Retina (tissue), 1 donor: Measurements from ENCODE around the gene SPRR4.
"Not testable (repeated sequence)": the region's sequence is repeated elsewhere in the genome, so short reads cannot be mapped to it uniquely, and the experiment has no call there.

Source experiments
- DNase-seq: peaks from one replicate; pipeline ENCODE4 v3.0.0-alpha.2; 2016

Gene SPRR4

DNA sequence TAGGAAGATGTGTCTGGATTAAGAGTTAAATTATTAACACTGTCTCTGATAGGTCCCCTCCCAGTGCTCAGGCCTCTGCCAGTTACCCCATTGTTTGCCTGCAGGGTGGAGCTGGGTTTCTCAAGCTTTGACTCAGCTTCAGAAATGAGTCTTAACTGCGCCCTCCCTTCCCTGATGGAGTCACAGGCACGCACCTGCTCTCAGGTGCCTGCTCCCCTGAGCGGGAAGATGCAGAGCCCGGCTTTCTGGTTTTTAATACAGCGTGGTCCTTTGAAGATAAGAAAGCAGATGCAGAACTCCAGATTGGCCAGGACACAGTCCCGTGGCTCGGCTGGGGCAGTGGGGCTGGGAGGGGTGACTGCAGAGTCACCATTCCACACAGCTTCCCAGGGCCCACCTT lies 3.2 kb upstream of the SPRR4 start:
- no peak for DNase-seq

DNA sequence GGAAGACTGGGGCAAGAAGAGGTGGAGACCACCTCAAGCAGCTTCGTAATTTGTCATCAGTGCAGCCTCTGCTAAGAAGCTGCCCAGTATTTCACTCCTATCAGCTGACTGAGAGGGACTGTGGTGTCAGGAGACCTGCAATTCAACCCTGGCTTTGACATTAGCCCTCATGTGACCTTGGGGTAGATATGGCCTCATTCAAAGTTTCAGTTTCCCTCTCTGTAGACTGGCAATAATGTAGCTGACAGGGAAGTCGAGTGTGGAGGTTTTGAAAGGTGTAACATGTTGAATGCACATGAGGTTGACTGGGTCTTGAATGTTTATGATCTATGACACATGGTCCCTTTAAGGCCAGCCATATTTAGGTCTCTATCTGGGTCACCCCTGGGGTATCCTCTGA lies 2.2 kb upstream of the SPRR4 start:
- no peak for DNase-seq

DNA sequence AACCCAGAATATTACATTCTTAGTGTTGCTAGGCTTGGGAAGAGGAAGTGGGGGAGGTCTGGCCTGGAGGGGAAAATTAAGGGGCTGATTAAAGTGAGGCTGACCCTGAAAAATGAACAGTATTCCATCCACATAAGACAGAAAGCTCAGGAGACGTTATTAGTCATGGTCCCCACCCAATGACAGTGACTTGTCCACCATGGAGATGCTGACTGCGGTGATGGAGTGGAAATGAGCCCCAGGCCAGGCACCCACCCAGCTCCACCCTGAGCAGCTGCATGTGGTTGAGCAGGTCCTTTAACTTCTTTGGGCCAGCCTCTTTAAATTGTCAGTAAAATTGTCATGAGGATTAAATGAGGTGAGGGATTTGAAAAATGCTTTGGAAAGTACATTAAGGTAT lies 1.4 kb upstream of the SPRR4 start:
- no peak for DNase-seq

DNA sequence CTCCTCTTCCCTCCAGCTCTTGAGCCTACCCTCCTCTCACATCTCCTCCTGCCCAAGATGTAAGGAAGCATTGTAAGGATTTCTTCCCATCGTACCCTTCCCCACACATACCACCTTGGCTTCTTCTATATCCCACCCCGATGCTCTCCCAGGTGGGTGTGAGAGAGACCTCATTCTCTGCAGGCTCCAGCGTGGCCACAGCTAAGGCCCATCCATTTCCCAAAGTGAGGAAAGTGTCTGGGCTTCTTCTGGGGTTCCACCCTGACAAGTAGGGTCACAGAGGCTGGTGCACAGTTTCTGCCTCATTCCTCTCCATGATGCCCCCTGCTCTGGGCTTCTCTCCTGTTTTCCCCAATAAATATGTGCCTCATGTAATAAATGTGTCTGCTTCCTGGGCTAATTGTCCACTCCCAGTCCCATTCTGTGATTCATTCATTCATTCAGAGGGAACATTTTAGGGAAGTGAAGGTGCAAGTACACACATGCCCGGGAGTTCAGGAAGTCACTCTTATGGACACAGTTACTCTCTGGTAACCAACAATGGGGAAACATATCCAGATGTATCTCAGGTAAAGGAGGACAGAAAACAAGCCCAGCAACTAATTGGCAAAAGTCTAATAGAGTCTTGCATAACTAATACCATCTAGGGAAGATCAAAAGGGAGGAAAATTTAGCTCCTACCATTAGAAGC lies 1.9 kb downstream of the SPRR4 start:
- DNase-seq: no peak

DNA sequence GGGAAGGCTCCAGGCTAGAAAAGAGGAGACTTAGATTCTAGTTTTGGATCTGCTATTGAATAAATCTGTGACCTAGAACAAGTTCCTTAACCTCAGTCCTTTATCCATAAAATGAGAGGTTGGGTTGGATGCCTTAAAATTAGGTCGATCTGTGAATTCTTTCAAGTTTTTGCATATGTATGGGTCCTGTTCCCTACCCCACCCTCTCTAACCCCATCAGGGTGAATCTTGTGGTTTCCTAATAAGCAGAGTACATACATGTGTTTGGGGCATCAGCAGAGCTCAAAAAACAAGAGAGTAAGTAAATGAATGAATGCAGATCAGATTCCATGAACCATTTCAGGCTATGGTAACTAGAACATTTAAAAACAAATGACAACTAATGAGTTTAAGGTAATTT lies 6.2 kb downstream of the SPRR4 start:
- no peak for DNase-seq

DNA sequence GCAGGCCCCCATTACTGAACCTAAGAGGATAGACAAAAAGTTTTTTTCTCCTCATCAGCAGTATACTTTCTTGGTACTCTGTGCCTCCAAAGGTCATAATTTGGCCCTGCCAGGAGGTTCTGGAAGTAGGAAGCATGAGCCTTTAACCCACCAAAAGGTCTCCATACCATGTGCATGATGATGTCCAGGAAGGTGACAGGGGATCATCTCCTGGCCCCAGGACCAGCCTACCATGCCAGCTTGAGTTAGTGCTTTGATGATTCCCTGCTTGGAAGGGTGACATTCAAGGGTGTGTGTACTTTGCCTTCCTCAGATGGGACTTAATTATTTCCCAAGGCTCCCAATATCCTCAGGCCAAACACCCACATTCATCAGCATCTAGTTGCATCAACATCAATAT lies 7.2 kb downstream of the SPRR4 start:
- no peak for DNase-seq

DNA sequence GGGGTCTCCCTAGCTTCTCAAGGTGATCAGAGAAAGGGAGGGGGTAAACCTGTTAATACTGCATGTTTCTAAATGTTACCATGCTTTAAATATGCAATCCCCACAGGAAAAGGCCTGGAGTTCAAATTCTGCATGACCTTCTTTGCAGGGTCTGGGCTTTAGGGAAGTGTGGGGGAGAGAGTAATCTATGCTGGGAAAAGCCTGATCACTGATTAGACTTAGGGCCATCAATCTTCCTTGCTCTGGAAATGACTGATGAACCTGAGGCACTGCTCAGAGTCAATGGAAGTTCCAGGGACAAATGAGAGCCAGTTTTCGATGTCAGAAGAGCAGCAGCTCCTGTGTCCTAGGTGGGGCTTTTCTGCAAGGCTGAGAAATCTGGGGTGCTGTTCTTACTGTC lies 10.2 kb downstream of the SPRR4 start:
- DNase-seq: no peak

DNA sequence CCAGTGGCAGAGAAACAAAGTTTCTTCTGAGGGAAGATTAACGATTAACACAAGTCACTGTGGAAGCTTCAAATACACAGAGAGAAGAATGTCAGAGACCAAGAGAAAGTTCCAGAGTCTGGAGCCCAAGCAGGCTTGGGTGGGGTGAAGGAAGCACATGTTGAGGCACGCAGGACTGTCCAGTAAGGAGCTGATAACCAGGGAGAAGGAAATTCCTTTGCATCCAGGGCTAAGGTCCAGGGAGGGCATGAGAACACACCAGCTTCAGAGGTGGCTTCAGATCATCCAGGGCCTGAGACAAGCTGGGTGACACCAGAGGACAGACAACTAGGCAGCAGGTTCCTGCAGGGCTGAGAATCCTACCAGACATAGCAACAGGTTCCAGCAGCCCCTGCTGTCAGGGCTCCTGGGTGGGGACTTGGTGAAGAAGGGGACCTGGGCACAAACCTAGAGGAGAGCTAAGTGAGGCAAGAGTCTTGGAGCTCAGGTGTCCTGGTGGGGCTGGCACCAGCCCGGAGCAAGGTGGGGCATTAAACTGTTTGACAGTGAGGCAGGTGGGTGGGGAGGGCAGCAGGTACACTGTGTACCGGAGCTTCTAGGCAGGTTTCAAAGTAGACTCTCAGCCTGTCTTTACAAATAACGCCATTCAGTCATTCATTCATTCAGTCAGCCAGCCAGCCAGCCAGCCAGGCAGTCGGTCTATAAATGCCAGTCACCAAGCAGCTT lies 10.9 kb downstream of the SPRR4 start:
- no peak for DNase-seq

DNA sequence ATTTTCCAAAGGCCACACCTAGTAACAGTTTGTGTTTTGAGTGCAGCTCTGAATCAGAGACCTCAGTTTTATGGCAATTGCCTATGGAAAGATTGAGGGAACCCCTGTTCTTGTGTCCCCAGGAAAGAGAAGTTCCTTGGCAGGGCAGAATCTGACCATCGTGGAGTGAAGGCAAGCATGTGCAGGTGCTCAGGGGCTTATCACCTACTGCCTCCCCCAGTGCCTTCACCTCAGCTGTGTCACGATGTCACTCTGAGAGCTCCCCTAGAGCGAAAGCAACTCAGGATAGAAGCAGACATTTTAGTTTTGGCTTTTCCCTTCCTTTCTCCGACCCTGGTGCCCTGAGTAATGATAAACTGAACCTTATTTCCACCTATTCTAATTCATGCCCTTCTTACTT lies 11.6 kb downstream of the SPRR4 start:
- no peak for DNase-seq

DNA sequence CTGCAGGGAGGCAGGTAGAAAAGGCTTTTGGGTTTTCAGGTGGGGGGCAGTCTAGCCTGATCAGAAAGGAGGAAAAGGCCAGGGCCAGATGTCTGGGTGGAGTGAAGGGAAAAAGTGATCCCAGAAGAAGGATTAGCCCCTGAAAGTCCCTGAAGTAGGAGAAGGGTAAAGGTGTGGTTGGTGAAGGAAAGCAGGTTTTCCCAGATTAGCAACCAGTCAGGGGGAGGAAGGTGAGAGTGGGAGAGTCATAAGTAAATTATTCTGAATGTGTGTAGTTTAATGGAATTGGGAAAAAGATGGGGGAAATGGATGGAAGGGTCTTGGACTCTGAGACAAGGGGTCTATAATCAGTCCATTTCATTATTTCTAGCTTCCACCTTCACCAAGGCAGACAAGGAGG lies 12.8 kb downstream of the SPRR4 start:
- no peak for DNase-seq

DNA sequence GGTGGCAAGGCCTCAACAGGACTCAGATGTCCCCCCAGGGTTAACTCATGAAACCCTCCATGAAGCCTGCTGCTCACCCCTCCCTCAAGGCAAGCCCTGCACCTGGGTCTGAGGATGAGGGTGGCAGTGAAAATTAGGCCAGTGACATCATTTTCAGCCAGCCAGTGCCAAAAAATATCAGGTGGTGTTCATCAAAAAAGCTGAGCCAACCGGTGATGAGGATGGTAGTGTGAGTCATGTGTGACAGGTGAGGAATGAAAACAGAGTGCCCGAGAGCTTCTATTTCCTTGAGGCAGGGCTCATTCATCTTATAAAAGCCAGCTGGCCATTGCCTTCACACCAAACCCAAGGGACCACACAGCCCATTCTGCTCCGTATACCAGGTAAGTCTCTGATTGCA lies 13.3 kb downstream of the SPRR4 start, which contains the start of gene SPRR1A:
TSS of gene SPRR1A (plus strand) at position 339 of the 400 bp plus-strand sequence. CDS start 1,150 bp downstream, outside the sequence.
- DNase-seq: no peak

DNA sequence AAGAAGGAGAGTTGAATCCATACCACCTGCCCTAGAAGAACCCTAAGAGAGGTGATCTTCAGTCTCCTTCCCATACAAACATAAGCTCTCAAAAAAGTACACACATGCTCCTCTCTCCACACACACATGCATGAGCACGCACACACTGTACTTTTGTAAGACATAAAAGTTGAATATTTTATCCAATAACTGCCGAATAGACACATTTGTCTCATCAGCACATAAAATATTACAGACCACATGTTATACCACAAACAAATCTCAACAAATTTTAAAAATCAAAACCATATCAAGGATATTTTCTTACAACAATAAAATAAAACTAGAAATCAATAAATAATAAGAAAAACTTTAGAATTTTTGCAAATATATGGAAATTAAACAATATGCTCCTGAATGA lies 16.1 kb downstream of the SPRR4 start:
- DNase-seq: no peak

DNA sequence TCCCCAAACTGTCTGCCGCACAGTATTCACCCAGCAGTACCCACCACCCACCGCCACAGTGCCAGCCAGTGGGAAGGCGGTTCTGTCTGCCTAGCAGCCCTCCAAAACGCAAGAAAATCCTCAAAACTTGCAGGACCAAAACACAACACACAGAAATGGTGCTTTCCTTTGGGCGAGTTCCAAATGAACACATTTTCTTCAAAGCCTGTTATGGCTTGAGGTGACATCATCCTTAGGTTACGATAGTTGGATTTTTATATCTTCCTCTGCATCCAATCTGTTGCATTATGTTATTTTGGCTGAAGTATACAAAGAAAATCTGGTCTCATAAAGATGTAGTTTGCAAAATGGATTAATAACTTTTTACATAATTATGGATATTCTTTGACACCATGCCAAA lies 22.7 kb downstream of the SPRR4 start:
- DNase-seq: no peak

DNA sequence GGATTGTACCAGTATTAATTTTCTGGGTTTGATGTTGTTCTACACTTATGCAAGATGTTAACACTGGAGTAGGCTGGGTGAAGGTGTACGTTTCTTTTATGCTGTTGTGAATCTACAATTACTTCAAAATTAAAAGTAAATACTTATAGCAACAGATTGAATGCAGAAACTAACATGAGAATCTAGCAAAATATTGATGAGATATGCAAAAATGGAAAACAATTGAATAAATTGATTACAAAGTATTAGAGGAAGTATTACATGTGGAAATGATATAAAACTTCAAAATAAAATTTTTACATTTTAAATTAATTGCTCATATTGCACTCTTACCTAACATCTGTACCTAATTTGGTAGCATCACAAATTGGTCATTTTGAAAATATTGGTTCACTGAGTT lies 25.4 kb downstream of the SPRR4 start:
- DNase-seq: no peak

DNA sequence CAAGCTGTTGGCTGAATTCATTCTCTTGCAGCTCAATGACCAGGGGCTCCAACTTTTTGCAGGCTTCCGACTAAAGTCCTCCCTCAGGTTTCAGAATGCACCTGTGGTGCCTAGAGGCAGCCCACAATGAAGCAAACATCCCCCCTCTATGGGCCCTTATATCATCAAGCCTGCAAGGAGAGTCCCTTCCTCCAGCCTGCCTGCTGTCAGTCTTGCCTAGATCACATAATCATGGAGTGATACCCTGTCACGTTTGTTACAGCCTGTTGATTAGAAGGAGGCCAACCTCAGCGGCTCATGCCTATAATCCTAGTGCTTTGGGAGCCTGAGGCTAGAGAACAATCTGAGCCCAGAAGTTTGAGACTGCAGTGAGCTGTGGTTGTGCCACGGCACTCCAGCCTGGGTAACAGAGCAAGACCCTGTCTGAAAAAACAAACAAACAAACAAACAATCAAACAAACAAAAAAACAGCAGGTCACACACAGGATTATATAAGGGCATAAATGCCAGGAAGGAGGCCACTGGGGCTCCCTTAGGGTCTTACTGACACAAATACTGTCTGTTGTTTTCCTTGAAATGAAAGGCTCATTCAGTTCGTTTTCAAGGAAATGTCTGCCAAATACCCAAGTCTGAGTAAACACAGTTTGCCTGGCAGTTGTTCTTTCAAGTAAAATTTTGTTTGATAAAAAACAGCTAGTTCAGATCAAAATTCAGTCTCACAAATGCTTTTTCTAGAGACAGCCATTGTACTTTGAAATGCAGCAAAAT lies 26.4 kb downstream of the SPRR4 start:
- peak; percentile 44 for DNase-seq

DNA sequence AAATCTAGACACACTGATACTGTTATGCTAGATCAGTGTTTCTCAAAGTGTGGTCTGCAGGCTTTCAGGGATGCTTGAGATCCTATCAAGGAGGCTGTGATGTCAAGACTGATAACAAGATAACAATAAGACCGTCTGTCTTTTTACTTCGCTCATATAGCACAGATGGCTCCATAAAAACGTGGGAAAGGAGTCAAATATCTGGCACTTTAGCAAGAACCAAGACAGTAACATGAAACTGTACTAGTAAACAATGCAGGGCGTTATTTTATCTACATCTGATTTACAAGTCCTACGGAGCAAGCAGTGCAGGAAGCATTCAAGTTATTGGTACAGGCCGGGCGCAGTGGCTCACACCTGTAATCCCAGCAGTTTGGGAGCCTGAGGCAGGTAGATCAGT lies 27.5 kb downstream of the SPRR4 start:
- no peak for DNase-seq

DNA sequence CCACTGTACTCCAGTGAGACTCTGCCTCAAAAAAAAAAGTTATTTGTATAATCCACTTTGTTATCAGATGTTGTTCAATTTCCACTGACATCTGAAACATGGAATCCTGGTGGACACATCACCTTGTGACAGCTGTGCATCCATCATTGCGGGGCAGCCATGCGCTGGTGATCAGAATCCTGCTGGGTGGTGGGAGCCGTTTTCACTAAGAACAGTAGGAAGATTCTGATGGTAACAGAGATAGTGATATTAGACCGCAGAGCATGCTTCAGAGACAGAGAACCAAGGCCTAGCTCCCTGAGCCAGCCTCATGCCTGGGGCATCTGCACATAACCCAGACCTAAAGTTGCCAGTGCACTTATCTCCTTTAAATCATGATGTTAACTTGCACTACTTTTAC lies 28.0 kb downstream of the SPRR4 start:
- DNase-seq: no peak

DNA sequence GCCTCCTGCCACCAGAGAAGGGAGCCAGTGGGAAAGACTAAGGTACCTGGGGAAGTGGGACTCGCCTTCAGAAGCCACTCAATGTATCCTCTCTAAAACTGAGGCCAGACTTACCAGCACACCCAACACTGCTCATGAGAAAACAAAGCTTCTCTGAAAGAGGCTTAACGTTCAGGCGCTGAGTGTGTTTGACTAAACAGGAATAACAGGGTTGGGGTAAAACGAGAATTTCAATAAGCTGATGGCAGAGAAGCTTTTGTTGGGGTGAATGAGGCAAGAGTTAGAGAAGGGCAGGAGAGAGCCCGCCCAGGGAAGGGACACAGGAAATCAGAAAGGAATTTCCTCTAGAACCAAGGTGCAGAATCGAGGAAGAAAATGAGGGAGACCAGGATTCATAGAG lies 29.4 kb downstream of the SPRR4 start:
- no peak for DNase-seq

DNA sequence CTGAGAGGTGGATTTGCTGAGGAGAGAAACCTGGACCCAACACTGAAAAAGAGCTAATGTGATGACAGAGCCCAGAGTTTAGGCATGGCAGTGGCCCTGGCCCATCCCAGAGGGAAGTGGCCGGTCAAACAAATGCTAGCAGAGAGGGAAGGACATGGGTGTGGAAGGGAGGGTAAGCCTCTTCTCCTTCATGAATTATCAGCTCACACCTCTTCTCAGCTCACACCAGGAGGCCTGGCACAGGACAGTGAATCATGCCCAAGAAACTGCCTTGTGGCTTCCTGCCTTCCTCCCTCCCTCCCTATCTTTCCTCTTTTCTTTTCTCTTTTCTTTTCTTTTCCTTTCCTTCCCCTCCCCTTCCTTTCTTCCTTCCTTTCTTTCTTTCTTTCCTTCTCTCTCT lies 29.8 kb downstream of the SPRR4 start:
- no peak for DNase-seq

DNA sequence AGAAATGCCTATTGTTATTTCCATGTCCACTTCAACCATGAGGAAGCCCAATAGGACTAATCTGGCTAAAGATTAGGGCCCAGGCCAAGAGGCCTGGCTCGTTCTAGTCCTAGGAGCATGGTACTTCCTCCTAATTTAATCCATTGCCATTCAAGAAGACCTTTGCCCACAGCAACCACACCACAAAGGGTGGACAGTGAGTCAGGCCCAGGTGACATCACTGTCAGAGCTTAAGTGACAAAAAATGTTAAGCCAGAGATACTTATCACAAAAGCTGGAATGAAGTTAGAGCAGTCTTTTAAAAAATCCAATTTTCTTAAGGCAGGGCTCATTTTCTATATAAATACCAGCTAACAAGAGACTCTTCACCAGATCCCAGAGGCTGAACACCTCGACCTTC lies 30.9 kb downstream of the SPRR4 start, which contains the start of gene SPRR3:
TSS of gene SPRR3 (plus strand) at position 368 of the 400 bp plus-strand sequence. CDS start 1,272 bp downstream, outside the sequence.
- DNase-seq: no peak

DNA sequence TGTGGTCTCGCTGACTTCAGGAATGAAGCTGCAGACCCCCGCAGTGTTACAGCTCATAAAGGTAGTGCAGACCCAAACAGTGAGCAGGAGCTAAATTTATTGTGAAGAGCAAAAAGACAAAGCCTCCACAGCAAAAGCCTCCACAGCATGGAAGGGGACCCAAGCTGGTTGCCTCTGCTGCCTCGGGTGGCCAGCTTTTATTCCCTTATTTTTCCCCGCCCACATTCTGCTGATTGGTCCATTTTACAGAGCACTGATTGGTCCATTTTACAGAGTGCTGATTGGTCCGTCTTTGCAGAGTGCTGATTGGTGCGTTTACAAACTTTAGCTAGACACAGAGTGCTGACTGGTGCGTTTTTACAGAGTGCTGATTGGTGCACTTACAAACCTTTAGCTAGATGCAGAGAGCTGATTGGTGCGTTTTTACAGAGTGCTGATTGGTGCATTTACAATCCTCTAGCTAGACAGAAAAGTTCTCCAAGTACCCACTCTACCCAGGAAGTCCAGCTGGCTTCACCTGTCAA lies 40.8 kb downstream of the SPRR4 start:
- DNase-seq: not testable (repeated sequence)

DNA sequence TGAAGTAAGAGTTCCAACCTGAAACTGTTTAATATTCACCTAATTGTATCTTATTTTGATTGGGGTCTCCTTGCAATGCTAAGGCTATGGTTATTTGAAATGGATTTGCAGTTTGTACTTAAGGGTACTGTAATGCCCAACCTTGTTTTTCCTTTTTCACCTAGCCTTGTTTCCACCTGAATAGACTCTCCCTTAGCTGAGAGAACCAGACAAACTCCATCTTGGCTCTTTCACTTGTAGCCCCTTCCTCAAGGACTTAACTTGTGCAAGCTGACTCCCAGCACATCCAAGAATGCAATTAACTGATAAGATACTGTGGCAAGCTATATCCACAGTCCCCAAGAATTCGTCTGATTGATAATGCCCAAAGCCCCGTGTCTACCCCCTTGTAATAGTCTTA lies 51.4 kb downstream of the SPRR4 start:
- DNase-seq: not testable (repeated sequence)
